ENCODE data around the gene SLC14A1.

SLC14A1 gene

GRCh38 chr18:45801416-45802004 lies 77.5 kb downstream of the SLC14A1 start:
- no peak for DNase-seq (ENCODE audit: low read depth in 2 of 2)
